Upper lobe of left lung (tissue), 6 donors: ENCODE results near the gene CYB5A. TPM values are rescaled to one million over a fixed set of nuclear protein-coding genes. Genes with fewer than 3 reads are reported as not detected.
A peak's percentile ranks its signal among the peaks of the same experiment; 100 is the strongest.

Experiments
- ATAC-seq, 2 donors: fragments of 200-7000 bp; cut with Tn5 transposase; one replicate each; pipeline ENCODE4 v1.9.1; 2022; ENCODE audit warnings: mild to moderate bottlenecking in 2 of 2, moderate library complexity in 2 of 2; ENCODE audit not compliant: low FRiP score in 2 of 2
- DNase-seq, 2 donors: peaks; one replicate each; pipeline ENCODE4 v3.0.0-alpha.2; 2019 to 2020
- H3K27ac ChIP-seq, 4 donors: fragments of 200-600 bp; sonication (generic); one replicate each; pipeline ENCODE4 v1.5.1; 2016 to 2019
- H3K27me3 ChIP-seq, 4 donors: fragments of 200-600 bp; sonication (generic); one replicate each; pipeline ENCODE4 v1.5.1; 2017 to 2019
- H3K36me3 ChIP-seq, 4 donors: fragments of 200-600 bp; sonication (generic); one replicate each; pipeline ENCODE4 v1.5.1; 2016 to 2019
- H3K4me1 ChIP-seq, 4 donors: fragments of 200-600 bp; sonication (generic); one replicate each; pipeline ENCODE4 v1.5.1; 2018 to 2019
- H3K4me3 ChIP-seq, 4 donors: fragments of 200-600 bp; sonication (generic); one replicate each; pipeline ENCODE4 v1.5.1; 2017 to 2019; ENCODE audit warnings: mild to moderate bottlenecking in 2 of 4, moderate library complexity in 1 of 4
- H3K9me3 ChIP-seq, 4 donors: fragments of 200-600 bp; sonication (generic); one replicate each; pipeline ENCODE4 v1.5.1; 2018 to 2019
- EP300 ChIP-seq, 4 donors: sonication (generic); formaldehyde crosslinking; IDR thresholded peaks; one replicate each; pipeline ENCODE4 v1.5.1; 2017; ENCODE audit warnings: antibody characterized with exemption in 4 of 4, control low read depth in 2 of 4
- POLR2A ChIP-seq, 4 donors: fragments of 450-650 bp; IDR thresholded peaks; one replicate each; pipeline ENCODE4 v1.5.1; 2016 to 2017; ENCODE audit warnings: antibody characterized with exemption in 4 of 4, mild to moderate bottlenecking in 2 of 4
- POLR2AphosphoS5 ChIP-seq, 2 donors: sonication (generic); formaldehyde crosslinking; IDR thresholded peaks; one replicate each; pipeline ENCODE4 v1.5.1; 2017; ENCODE audit warnings: antibody characterized with exemption in 2 of 2
- whole genome bisulfite sequencing, 2 donors: methylation state at CpG; one replicate each; pipeline ENCODE4 v1.1.5; 2017 to 2018; 5-methylcytosine and 5-hydroxymethylcytosine counted together
- total RNA-seq, 6 donors: library from RNA; depleted of rRNA in 4 of 6; stranded (reverse); fragments of >200 nt in 4 of 6; gene quantifications; one replicate each; pipeline versions ENCODE4 v1.1.0 to v1.2.1, GENCODE V29; 2016 to 2021
- TF ChIP-seq, protein P1 (sequence below), 6 experiments: fragments of 450-650 bp in 4 of 6; fragments of 200-600 bp in 2 of 6; sonication (generic) in 2 of 6; IDR thresholded peaks; one replicate each; pipeline ENCODE4 v1.5.1; 2016 to 2019; ENCODE audit warnings: antibody characterized with exemption in 6 of 6
- donor health status: DM: no; HTN: no; CAD: no; lungs with moderate emphysema.
- donor health status: DM: no; HTN: yes; CAD: no; lungs with severe emphysema.

CYB5A gene
- total RNA-seq, 6 donors from 2014 or later: 291 to 729 (median 637) TPM

- TF ChIP-seq EP300 (IDR thresholded peaks at IDR 0.05): no peak
- no peak for TF ChIP-seq POLR2A (IDR thresholded peaks at IDR 0.05)
- TF ChIP-seq, protein P1, sequence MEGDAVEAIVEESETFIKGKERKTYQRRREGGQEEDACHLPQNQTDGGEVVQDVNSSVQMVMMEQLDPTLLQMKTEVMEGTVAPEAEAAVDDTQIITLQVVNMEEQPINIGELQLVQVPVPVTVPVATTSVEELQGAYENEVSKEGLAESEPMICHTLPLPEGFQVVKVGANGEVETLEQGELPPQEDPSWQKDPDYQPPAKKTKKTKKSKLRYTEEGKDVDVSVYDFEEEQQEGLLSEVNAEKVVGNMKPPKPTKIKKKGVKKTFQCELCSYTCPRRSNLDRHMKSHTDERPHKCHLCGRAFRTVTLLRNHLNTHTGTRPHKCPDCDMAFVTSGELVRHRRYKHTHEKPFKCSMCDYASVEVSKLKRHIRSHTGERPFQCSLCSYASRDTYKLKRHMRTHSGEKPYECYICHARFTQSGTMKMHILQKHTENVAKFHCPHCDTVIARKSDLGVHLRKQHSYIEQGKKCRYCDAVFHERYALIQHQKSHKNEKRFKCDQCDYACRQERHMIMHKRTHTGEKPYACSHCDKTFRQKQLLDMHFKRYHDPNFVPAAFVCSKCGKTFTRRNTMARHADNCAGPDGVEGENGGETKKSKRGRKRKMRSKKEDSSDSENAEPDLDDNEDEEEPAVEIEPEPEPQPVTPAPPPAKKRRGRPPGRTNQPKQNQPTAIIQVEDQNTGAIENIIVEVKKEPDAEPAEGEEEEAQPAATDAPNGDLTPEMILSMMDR (IDR thresholded peaks at IDR 0.05): no peak
- TF ChIP-seq POLR2AphosphoS5 (IDR thresholded peaks at IDR 0.05): no peak
- H3K27ac ChIP-seq: peak overlapping the region in 3 of 4 donors; percentile 21 to 64 (median 24)
- H3K36me3 ChIP-seq: peaks cover 0 to 2% (median 0%) of the 10 kb centered on the region in 4 donors
- WGBS, 2 donors: 46 to 61% methylated on average over 3 of the region's 3 CpGs
- H3K9me3 ChIP-seq: no peaks in the 10 kb centered on the region
- ATAC-seq: no peak
- no peaks in the 10 kb centered on the region for H3K27me3 ChIP-seq
- peaks cover 70 to 96% (median 90%) of the 10 kb centered on the region in 4 donors for H3K4me1 ChIP-seq
- no peak overlapping the region for H3K4me3 ChIP-seq
- no peak for DNase-seq
Observed at GRCh38 chr18:74273394-74273793, 18.4 kb downstream of the CYB5A start.

DNA sequence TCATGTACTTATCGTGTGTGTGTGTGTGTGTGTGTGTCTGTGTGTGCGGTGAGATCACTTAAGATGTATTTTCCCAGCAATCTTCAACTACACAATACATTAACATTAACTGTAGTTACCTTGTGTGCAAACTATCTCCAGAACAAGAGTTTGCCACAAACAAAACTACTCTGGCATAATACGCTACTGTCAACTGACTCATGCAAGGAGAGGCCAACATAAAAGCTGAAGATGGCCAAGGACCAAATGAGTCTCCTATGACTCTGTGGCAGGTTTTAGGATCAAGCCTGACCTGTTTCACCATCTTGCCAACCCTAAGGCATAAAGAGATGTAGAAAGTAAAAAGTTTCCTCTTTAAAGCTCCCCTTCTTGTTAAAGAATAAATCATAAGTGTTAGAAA is 20.1 kb downstream of the CYB5A start:
- 64 to 87% methylated on average over 3 of the region's 3 CpGs for WGBS, 2 donors
- no peak for DNase-seq
- no peak overlapping the region for H3K4me3 ChIP-seq
- ATAC-seq: no peak
- H3K36me3 ChIP-seq: peaks cover 0 to 3% (median under 1%) of the 10 kb centered on the region in 4 donors
- no peaks in the 10 kb centered on the region for H3K27me3 ChIP-seq
- H3K27ac ChIP-seq: no peak overlapping the region
- peaks cover 69 to 95% (median 91%) of the 10 kb centered on the region in 4 donors for H3K4me1 ChIP-seq
- H3K9me3 ChIP-seq: no peaks in the 10 kb centered on the region
- TF ChIP-seq POLR2A (IDR thresholded peaks at IDR 0.05) (no peak), POLR2AphosphoS5 (IDR thresholded peaks at IDR 0.05) (no peak), EP300 (IDR thresholded peaks at IDR 0.05) (no peak)
- TF ChIP-seq, protein P1 (IDR thresholded peaks at IDR 0.05): no peak

DNA sequence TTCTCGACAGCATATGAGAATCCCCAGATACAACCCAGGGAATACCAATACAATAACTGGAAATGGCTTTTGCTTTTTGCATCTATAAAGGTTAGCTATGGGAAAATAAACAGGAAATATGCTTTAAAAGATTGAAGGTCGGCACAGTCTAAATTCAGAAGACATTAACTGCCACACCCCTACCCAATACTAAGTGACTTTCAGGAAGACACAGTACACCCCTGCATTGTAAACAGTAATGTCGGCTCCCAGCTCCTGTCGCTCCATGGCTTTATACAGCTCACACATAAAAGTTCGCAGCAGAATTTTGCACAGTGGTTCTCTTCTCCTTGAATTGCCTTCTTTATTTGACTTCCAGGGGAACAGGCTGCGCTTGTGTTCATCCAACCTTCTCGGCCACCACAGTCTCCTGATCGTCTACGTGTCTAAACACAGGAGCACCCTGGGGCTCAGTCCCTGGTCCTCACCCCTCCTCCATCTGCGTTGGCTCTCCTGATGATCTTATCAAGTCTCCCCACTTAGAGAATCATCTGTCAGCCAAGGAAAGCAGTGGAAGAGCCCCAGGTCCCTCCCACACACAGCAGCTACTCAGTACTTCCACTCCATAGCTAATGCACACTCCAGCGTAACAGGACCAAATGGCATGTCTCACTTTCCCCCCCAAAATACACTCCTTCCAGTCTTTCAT is 22.7 kb downstream of the CYB5A start:
- TF ChIP-seq, protein P1 (IDR thresholded peaks at IDR 0.05): no peak
- no peak overlapping the region for H3K4me3 ChIP-seq
- peak overlapping the region; percentile 15 to 70 (median 53) for H3K27ac ChIP-seq
- H3K36me3 ChIP-seq: peaks cover 0 to 17% (median 3%) of the 10 kb centered on the region in 4 donors
- no peak for DNase-seq
- ATAC-seq: no peak
- H3K9me3 ChIP-seq: no peaks in the 10 kb centered on the region
- no peaks in the 10 kb centered on the region for H3K27me3 ChIP-seq
- peaks cover 46 to 87% (median 66%) of the 10 kb centered on the region in 4 donors for H3K4me1 ChIP-seq
- WGBS, 2 donors: 47 to 59% methylated on average over 11 of the region's 11 CpGs

DNA sequence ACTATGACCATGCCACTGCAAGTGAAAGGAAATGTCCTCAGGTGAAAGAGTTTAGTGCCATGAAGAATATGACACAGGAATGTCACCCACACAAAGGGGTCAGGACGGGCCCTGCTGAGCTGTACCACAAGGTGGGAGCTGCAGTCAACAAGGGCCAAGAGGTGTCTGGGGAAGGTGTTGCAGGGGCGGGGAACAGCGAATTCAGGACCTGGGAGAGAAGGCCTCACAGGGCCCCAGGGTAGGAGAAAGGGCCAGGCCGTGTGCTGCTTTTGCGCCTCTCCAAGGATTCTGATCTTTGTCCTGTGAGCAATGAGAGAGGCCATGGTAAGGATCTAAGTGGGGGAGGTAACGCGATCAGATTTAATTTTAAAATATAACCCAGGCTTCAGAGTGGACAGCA is 23.6 kb downstream of the CYB5A start:
- H3K27ac ChIP-seq: peak overlapping the region; percentile 15 to 70 (median 34)
- no peak for ATAC-seq
- no peak overlapping the region for H3K4me3 ChIP-seq

More for the DNA sequence above, 23.6 kb downstream of the CYB5A start:
- TF ChIP-seq, protein P1 (IDR thresholded peaks at IDR 0.05): no peak
- TF ChIP-seq POLR2AphosphoS5 (IDR thresholded peaks at IDR 0.05): no peak
- no peak for TF ChIP-seq POLR2A (IDR thresholded peaks at IDR 0.05)
- DNase-seq: no peak
- Histone ChIP-seq H3K36me3 (peaks cover 0 to 18% (median 3%) of the 10 kb centered on the region in 4 donors), H3K9me3 (no peaks in the 10 kb centered on the region), H3K27me3 (no peaks in the 10 kb centered on the region), H3K4me1 (peaks cover 38 to 78% (median 57%) of the 10 kb centered on the region in 4 donors)
- WGBS, 2 donors: 86 to 88% methylated on average over 7 of the region's 7 CpGs
